Left ventricle myocardium inferior (tissue), 1 donor: Measurements from ENCODE around the gene ADH5. TPM values are rescaled to one million over a fixed set of nuclear protein-coding genes. Genes with fewer than 3 reads are reported as not detected.

Experiments
- DNase-seq: peaks from one replicate; pipeline ENCODE4 v3.0.0-alpha.2; 2020
- H3K27ac ChIP-seq: fragments of 200-600 bp; replicated peaks from 2 replicates; pipeline ENCODE4 v1.8.0; 2021
- H3K27me3 ChIP-seq: fragments of 200-600 bp; 2 replicates; pipeline ENCODE4 v1.8.0; 2021; ENCODE audit warnings: low read depth
- H3K36me3 ChIP-seq: fragments of 200-600 bp; 2 replicates; pipeline ENCODE4 v1.8.0; 2021
- H3K4me1 ChIP-seq: fragments of 200-600 bp; 2 replicates; pipeline ENCODE4 v1.8.0; 2021
- H3K4me3 ChIP-seq: fragments of 200-600 bp; 2 replicates; pipeline ENCODE4 v1.8.0; 2021; ENCODE audit warnings: mild to moderate bottlenecking, moderate library complexity
- H3K9me3 ChIP-seq: fragments of 200-600 bp; replicated peaks from 2 replicates; pipeline ENCODE4 v1.8.0; 2021
- intact Hi-C: fragments of 100-400 bp; cut with micrococcal nuclease; formaldehyde crosslinking; loops from one replicate; pipeline ENCODE4 v1.11.0; 2022
- long read RNA-seq: library from polyadenylated mRNA; unstranded; transcript quantifications from one replicate; pipeline ENCODE4 v2.0.0, GENCODE V29; 2021
- total RNA-seq: library from RNA; stranded (reverse); fragmentation: NEBNext Ultra II Directional; extraction: Animal tissue kit (Norgen Biotek cat#: 25700); gene quantifications from one replicate; pipeline ENCODE4 v1.2.1, GENCODE V29; 2021
- TF ChIP-seq, protein P1 (sequence below): fragments of 200-600 bp; IDR thresholded peaks from 2 replicates; pipeline ENCODE4 v1.8.0; 2021; ENCODE audit warnings: antibody characterized with exemption, mild to moderate bottlenecking, borderline replicate concordance
- donor health status: DM: no; HTN: yes; CAD: no; lungs with severe emphysema.

ADH5 gene
- total RNA-seq, result 179 TPM
- long read RNA-seq, transcript ADH5-201 (9 exons, 2,615 nt), result major isoform, 95 of 108 reads
- long read RNA-seq, partial matches to known transcripts, result 9 of 108 reads
- long read RNA-seq, other reads (novel, unspliced or antisense), result 4 of 108 reads

DNA sequence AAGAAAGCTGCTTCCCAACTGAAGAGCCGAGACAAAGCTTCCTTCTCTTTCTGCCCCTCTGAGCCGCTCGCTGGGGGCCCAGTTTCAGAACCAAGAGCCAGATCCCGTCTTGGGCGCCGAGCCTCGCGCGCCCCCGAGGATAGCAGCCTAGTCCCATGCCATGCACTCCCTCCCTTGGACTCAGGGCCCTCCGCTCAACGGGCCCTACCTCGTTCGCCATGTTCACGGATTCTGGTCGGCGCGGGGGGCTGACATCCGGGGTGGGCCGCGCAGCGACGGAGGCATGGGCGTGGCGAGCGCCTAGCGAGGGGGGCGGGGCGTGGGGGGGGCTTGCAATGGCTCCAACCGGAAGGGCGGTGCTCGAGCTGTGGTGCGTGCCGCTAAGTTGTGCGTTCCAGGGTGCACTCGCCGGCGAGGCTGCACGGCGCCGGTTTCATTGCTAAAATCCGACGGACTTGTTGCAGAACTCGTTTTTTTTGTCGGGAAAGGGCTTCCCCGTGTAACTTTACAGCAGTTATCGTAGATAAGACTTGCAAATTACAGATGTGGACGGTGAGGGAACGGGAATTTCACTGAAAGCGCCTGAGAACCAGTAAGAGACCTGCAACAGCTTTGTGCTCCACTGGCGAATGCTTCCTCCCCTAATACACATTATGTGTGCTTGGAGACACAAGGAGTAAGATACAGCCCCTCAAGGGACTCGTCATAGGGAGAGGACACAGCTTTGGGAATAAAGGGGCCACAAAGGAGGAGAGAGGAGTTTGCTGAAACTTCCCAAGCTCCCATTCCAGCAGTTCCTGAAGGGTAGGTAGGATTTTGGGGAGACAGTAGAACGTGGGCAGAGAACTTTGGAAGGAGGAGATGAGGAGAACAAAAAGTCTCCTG, at the start of gene ADH5:
Gene ADH5 (minus strand): TSS at position 308 of the 885 bp plus-strand sequence. CDS start 88 bp downstream, at position 220.
- TF ChIP-seq, protein P1, sequence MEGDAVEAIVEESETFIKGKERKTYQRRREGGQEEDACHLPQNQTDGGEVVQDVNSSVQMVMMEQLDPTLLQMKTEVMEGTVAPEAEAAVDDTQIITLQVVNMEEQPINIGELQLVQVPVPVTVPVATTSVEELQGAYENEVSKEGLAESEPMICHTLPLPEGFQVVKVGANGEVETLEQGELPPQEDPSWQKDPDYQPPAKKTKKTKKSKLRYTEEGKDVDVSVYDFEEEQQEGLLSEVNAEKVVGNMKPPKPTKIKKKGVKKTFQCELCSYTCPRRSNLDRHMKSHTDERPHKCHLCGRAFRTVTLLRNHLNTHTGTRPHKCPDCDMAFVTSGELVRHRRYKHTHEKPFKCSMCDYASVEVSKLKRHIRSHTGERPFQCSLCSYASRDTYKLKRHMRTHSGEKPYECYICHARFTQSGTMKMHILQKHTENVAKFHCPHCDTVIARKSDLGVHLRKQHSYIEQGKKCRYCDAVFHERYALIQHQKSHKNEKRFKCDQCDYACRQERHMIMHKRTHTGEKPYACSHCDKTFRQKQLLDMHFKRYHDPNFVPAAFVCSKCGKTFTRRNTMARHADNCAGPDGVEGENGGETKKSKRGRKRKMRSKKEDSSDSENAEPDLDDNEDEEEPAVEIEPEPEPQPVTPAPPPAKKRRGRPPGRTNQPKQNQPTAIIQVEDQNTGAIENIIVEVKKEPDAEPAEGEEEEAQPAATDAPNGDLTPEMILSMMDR, result peak; percentile 10
- peaks cover 77% of the 10 kb centered on the region for H3K4me1 ChIP-seq

DNA sequence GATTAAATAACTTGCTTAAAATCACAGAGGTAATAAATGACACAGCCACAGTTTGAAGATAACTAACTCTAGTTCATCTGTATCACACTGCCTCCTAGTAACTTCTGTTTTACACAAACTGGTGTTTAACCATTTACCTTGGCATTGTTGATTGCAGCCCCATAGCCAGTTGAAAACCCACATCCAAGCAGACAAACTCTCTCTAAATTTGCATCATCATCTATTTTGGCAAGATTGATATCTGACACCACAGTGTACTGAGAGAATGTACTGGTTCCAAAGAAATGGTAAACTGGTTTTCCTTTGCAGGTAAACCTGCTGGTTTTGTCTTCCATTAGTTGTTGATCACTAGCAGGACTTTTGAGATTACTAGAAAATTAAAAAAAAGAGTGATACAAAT, 47.7 kb upstream of the ADH5 start:
- H3K36me3 ChIP-seq, result no peaks in the 10 kb centered on the region
- no peak overlapping the region for H3K4me3 ChIP-seq
- TF ChIP-seq, protein P1, result no peak
- H3K27ac ChIP-seq, result no peak overlapping the region
- no peaks in the 10 kb centered on the region for H3K4me1 ChIP-seq
- no peak for DNase-seq
- intact Hi-C loops, result no loop called here
- H3K27me3 ChIP-seq, result no peaks in the 10 kb centered on the region
- no peaks in the 10 kb centered on the region for H3K9me3 ChIP-seq

More for the DNA sequence above, at the start of gene ADH5:
- Histone ChIP-seq H3K4me3 (peak within 1 kb of the TSS; percentile 78), H3K9me3 (no peaks in the 10 kb centered on the region), H3K36me3 (peaks cover 20% of the 10 kb centered on the region), H3K27ac (peak within 1 kb of the TSS; percentile 95), H3K27me3 (no peaks in the 10 kb centered on the region)
- peak; percentile 92 for DNase-seq
- intact Hi-C loops, result no loop called here

DNA sequence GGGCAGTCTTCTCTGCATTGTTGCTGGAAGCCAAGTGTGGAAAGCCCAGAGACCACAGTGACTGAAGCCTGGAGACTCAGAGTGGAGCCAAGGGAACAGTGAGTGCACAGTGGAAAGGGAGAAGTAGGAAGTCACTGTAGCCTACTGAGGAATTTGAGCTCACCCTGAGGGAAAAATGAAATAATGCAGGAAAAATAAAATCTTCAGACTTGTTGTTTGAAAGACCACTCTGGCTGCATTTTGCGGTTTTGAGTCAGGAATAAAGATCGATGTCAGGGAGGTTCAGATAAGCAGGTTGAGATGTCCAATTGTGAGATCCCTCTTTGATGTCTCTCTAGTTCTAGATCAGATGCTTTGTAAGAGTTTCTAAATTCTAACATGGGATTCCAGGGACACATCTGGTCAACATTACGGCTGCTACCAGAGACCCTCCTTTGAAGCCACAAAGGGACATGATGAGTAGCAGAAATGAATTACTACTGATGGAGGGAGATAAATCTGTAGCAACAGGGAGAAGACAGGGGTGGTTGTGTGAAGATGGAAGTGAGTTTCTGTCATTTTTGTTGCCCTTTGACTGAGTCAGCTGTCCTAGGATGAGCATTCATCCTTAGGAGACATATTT, 47.1 kb upstream of the ADH5 start:
- TF ChIP-seq, protein P1, result no peak

DNA sequence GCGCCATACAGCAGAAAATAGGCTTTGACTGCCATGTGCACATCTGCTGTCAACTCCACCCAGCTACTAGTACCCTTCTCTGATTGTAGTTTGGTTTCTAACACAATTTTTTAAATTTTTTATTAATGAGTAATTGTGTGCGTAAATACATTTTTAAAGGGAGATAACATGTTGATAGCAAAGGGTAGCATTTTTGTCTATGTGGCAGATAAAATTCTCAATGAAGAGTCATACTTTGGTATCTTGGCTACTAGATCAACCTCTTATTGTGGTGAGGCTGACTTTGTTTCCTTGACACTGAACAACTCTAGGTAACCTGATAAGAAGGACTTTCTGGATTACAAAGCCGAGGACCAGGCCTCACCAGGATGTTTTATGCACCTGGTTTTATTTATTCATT, 46.0 kb upstream of the ADH5 start:
- no peaks in the 10 kb centered on the region for H3K9me3 ChIP-seq
- H3K4me1 ChIP-seq, result no peaks in the 10 kb centered on the region
- H3K27me3 ChIP-seq, result no peaks in the 10 kb centered on the region
- TF ChIP-seq, protein P1, result no peak
- DNase-seq, result no peak
- no peak overlapping the region for H3K4me3 ChIP-seq
- no peak overlapping the region for H3K27ac ChIP-seq
- intact Hi-C loops, result no loop called here
- no peaks in the 10 kb centered on the region for H3K36me3 ChIP-seq

More for the DNA sequence above, 47.1 kb upstream of the ADH5 start:
- Histone ChIP-seq H3K4me3 (no peak overlapping the region), H3K36me3 (no peaks in the 10 kb centered on the region), H3K4me1 (no peaks in the 10 kb centered on the region), H3K27me3 (no peaks in the 10 kb centered on the region), H3K9me3 (no peaks in the 10 kb centered on the region), H3K27ac (no peak overlapping the region)
- no peak for DNase-seq
- intact Hi-C loops, result no loop called here

DNA sequence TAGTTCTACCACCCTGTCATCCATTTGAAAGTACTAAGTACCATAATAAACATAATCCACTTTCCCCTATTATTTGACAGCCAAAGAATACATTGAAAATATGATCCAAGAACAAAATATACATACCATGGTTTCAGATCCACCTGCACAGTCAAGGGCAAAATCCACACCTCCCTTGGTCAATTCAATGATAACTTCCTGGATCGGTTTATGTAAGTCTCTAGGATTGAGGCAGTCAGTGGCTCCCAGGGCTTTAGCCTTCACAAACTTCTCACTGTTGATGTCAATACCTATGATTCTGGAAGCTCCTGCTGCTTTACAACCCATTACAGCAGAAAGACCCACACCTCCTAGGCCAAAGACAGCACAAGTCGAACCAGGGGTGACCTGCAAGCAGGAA, 42.8 kb upstream of the ADH5 start:
- DNase-seq, result no peak
- no peaks in the 10 kb centered on the region for H3K4me1 ChIP-seq
- no peaks in the 10 kb centered on the region for H3K27me3 ChIP-seq
- H3K36me3 ChIP-seq, result no peaks in the 10 kb centered on the region
- intact Hi-C loops, result no loop called here
- no peaks in the 10 kb centered on the region for H3K9me3 ChIP-seq
- TF ChIP-seq, protein P1, result no peak
- no peak overlapping the region for H3K4me3 ChIP-seq
- no peak overlapping the region for H3K27ac ChIP-seq
